GM19395 (cell line): ENCODE data around the gene CNTN4.

ENCODE experiments used
- ATAC-seq: cut with Tn5 transposase; IDR thresholded peaks from one replicate; pipeline ENCODE4 v1.9.1; 2021; ENCODE audit warnings: mild to moderate bottlenecking, moderate library complexity; ENCODE audit not compliant: unreplicated experiment

Gene CNTN4

DNA sequence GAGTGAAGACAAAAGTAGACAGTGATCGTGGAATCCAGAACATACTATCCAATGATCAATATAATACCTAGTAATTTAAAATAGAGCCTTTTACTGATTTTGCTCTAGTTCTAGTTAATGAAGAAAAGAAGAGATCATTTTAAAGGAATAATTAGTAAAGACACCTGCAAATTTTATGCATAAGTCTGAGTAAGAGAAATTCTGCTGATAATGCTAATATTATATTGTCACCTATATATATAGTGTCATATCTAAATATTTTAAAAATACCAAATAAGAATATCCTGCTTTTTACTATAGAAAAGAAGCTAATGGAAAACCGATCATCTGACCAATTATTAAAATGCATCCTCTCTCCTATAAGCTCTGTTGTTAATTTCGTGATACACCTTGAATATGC, 152.1 kb downstream of the CNTN4 start:
- no peak for ATAC-seq

- ATAC-seq, result no peak
Observed at GRCh38 chr3:2261747-2262146, 163.1 kb downstream of the CNTN4 start.

DNA sequence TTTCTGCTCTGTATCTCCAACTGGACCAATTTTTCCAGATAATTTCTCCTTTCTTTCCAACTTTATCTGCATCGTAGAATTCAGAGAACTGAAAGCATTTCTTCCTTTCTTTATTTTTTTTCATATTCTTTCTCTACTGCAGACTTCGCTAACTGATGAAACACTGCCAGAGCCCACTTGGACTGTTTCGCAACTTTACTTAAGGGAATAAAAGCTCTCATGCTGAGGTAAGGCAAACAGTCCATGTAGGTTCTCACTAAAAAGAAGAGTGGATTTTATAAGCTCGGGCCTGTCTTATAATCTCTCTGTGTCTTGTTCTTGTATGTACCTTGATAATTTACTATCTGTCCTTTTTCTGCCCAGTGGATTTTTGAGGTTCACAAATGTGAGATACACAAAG, 163.5 kb downstream of the CNTN4 start:
- no peak for ATAC-seq

DNA sequence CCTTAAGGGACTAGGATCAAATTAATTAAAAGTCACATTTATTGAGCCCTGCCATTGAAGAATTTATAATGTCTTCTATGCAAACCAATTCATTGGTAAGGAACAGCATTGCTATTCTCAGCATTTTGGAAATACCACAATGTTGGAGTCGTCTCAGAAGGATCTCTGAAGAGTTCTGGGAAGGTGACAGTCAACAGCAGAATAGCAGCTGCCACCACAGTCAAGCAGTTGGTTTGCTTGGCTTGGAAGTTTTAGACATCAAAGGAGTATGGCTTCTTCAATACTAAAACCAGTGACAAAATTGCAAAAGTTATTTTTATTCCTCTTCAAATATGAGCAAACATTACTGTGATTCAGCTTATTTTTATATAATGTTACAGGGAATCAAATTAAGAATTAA, 167.9 kb downstream of the CNTN4 start:
- ATAC-seq, result no peak

- ATAC-seq, result no peak
Observed at GRCh38 chr3:2268779-2269178, 170.1 kb downstream of the CNTN4 start.

- no peak for ATAC-seq
Observed at GRCh38 chr3:2274526-2274925, 175.9 kb downstream of the CNTN4 start.

DNA sequence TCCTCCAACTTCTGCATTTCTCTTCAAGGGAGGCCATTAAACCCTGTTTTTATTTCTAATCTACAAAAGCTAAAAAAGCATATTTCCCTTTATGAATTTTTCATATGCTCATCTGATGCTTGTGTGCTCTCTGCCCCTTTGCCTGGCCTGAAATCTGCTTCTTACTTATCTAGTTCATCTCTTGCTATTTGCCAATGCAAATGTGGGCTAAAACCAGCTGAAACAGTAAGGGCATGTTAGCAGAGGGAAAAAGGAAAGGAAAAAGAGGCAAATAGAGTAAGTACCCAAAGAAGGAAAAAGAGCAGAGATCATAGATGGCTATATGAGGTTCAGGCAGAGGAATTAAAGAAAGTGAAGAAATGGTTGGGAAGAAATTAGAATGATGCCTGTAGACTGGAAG, 185.2 kb downstream of the CNTN4 start:
- no peak for ATAC-seq

DNA sequence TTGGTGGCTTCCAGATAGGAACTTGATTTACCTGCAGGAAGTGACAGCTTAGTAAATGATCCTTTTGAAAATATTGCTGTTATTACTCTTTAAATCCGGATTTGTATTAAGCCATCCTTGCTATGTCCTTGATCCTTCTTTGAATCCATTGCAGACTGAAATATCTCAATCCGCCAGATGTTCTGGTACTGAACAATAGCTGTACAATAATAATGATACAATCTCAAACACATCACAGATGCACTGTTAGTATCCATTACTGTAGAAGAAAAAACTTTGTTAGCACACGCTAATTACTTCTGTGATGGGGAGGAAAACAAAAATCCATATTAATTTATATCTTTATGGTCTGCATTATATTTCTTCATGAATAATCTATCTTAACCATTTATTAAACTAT, 202.3 kb downstream of the CNTN4 start:
- no peak for ATAC-seq

GRCh38 chr3:2301361-2301760, 202.7 kb downstream of the CNTN4 start:
- no peak for ATAC-seq

- no peak for ATAC-seq
Observed at GRCh38 chr3:2303566-2303965, 204.9 kb downstream of the CNTN4 start.

GRCh38 chr3:2311022-2311421, 212.4 kb downstream of the CNTN4 start:
- ATAC-seq, result no peak

- no peak for ATAC-seq
Observed at GRCh38 chr3:2317521-2317920, 218.9 kb downstream of the CNTN4 start.

GRCh38 chr3:2334921-2335320, 236.3 kb downstream of the CNTN4 start:
- no peak for ATAC-seq

GRCh38 chr3:2343031-2343682, 244.5 kb downstream of the CNTN4 start:
- no peak for ATAC-seq

- ATAC-seq, result no peak
Observed at GRCh38 chr3:2352134-2352762, 253.6 kb downstream of the CNTN4 start.

DNA sequence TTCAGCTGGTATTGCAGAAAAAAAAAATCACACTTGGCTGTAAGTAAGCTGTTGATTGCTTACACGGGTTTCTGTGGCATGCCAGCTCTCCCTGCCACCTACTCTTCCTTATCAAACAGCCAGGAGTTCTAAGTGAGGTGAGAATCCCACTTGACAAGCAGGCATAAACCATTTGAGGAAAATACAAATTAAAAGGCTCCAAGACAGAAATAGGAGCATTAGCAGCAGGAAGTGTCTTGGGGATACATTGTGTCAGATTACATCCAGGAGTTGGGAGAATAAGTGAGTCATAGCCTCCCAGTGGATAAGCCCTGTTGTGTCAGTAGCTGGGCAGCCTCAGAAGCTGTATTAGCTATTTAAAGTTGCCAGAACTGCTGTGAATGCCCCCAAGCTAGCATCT, 256.0 kb downstream of the CNTN4 start:
- no peak for ATAC-seq

GRCh38 chr3:2356298-2356950, 257.8 kb downstream of the CNTN4 start:
- no peak for ATAC-seq

- ATAC-seq, result no peak
Observed at GRCh38 chr3:2360815-2361214, 262.1 kb downstream of the CNTN4 start.

GRCh38 chr3:2362122-2362521, 263.5 kb downstream of the CNTN4 start:
- ATAC-seq, result no peak

DNA sequence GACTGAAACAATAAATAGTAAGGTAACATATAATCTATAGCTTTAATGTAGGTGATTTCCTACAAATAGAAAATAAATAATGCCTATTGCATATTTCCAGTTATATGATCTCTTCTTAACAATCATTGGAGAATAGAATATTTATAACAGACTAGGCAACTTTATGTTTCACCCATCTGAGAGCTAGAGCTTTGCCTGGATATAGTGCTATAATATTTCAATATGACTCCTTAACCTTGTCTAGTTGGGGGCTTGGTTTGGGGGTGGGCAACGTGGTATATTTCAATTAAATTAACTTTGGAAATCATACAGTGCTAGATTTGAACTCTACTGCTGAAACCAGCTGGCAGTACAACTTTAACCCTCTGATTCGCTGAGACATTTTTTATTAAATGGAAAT, 265.2 kb downstream of the CNTN4 start:
- no peak for ATAC-seq

DNA sequence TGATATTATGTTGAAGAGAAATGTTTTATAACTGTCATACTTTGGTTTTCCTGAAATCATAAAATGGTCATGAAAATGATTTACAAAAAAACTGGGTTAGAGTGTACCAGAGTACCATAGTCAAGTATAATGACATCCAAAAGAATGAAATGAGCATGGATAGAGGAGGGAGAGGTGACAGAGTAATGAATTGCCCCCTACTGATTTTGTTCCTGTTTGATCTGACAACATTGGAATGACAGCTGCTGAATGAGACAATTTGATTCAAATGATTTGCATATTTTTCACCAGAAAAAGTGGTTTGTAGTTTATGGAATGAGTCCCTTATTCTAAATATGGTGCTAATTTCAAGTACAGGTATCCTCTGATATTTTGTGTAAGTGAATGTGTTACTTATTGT, 271.7 kb downstream of the CNTN4 start:
- no peak for ATAC-seq

DNA sequence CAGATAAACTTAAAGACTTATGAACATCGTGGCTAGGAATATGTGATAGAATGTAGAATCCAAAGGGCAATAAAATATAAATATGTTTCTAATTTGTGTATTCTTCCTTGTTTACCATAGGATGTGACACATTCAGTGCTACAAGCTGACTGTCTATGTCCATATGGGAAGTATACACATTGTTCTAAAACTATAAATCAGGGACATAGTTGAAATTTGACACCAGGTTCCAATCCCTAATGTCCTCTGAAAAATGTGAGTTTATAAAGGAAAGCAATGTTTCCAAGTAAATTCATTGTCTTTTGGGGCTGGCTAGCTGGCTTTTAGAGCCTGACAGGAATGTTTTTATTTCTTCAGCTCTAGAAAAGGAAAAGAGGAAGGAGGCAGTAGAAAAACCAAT, 273.6 kb downstream of the CNTN4 start:
- no peak for ATAC-seq
